H9 (cell line): ENCODE results near the gene AK9. TPM values are rescaled to one million over a fixed set of nuclear protein-coding genes. Genes with fewer than 3 reads are reported as not detected.

ENCODE experiments used
- DNase-seq: peaks from one replicate; pipeline ENCODE4 v3.0.0-alpha.2; 2017
- H2AFZ ChIP-seq: one replicate; pipeline ENCODE4 v1.6.1; 2013; ENCODE audit warnings: mild to moderate bottlenecking, low read length, control low read depth, moderate library complexity
- H2AK5ac ChIP-seq: 2 replicates; pipeline ENCODE4 v1.6.1; 2013; ENCODE audit warnings: low read length, control low read depth, mixed read lengths; ENCODE audit not compliant: insufficient read length
- H2BK120ac ChIP-seq: one replicate; pipeline ENCODE4 v1.6.1; 2013; ENCODE audit warnings: low read depth, mild to moderate bottlenecking, low read length, control low read depth, inconsistent platforms; ENCODE audit not compliant: poor library complexity, severe bottlenecking
- H2BK12ac ChIP-seq: 2 replicates; pipeline ENCODE4 v1.6.1; 2013; ENCODE audit warnings: low read length, control low read depth, mixed read lengths, low read depth; ENCODE audit not compliant: insufficient read length
- H2BK15ac ChIP-seq: 2 replicates; pipeline ENCODE4 v1.6.1; 2013; ENCODE audit warnings: low read depth, low read length, control low read depth
- H2BK20ac ChIP-seq: one replicate; pipeline ENCODE4 v1.6.1; 2013; ENCODE audit warnings: low read depth, mild to moderate bottlenecking, low read length, control low read depth, inconsistent platforms; ENCODE audit not compliant: poor library complexity, severe bottlenecking
- H2BK5ac ChIP-seq: 2 replicates; pipeline ENCODE4 v1.6.1; 2013; ENCODE audit warnings: low read length, control low read depth, mixed read lengths; ENCODE audit not compliant: insufficient read length
- H3K14ac ChIP-seq: 2 replicates; pipeline ENCODE4 v1.6.1; 2013; ENCODE audit warnings: low read length, control low read depth; ENCODE audit not compliant: insufficient read depth
- H3K18ac ChIP-seq: 2 replicates; pipeline ENCODE4 v1.6.1; 2013; ENCODE audit warnings: low read depth, mild to moderate bottlenecking, mixed read lengths, low read length, control low read depth; ENCODE audit not compliant: insufficient read length
- H3K23ac ChIP-seq: 2 replicates; pipeline ENCODE4 v1.6.1; 2013; ENCODE audit warnings: low read length, control low read depth, mixed read lengths, low read depth; ENCODE audit not compliant: insufficient read length
- H3K23me2 ChIP-seq: 2 replicates; pipeline ENCODE4 v1.6.1; 2013; ENCODE audit warnings: low read depth, mild to moderate bottlenecking, mixed read lengths, low read length, control low read depth; ENCODE audit not compliant: insufficient read length, poor library complexity, severe bottlenecking
- H3K27ac ChIP-seq: 2 replicates; pipeline ENCODE4 v1.5.1; 2013; ENCODE audit warnings: low read length, control low read depth, mixed read lengths, low read depth; ENCODE audit not compliant: insufficient read length
- H3K27me3 ChIP-seq: 2 replicates; pipeline ENCODE4 v1.6.1; 2013; ENCODE audit warnings: low read length, control low read depth, inconsistent platforms; ENCODE audit not compliant: insufficient read depth
- H3K4ac ChIP-seq: 2 replicates; pipeline ENCODE4 v1.6.1; 2013; ENCODE audit warnings: low read depth, mild to moderate bottlenecking, control low read depth, inconsistent platforms, low read length, moderate library complexity
- H3K4me1 ChIP-seq: 2 replicates; pipeline ENCODE4 v1.6.1; 2013; ENCODE audit warnings: low read length, control low read depth, inconsistent platforms; ENCODE audit not compliant: insufficient read depth
- H3K4me2 ChIP-seq: 2 replicates; pipeline ENCODE4 v1.6.1; 2013; ENCODE audit warnings: low read length, control low read depth, mixed read lengths; ENCODE audit not compliant: insufficient read length, insufficient read depth
- H3K56ac ChIP-seq: 2 replicates; pipeline ENCODE4 v1.6.1; 2013; ENCODE audit warnings: low read depth, mild to moderate bottlenecking, mixed read lengths, low read length, control low read depth; ENCODE audit not compliant: insufficient read length
- H3K79me1 ChIP-seq: 2 replicates; pipeline ENCODE4 v1.6.1; 2013; ENCODE audit warnings: low read depth, mild to moderate bottlenecking, moderate library complexity, low read length, control low read depth, inconsistent platforms; ENCODE audit not compliant: insufficient read depth, poor library complexity, severe bottlenecking
- H3K79me2 ChIP-seq: 2 replicates; pipeline ENCODE4 v1.6.1; 2013; ENCODE audit warnings: low read length, control low read depth, inconsistent platforms; ENCODE audit not compliant: insufficient read depth
- H3K9ac ChIP-seq: 2 replicates; pipeline ENCODE4 v1.6.1; 2013; ENCODE audit warnings: low read length, control low read depth, mixed read lengths; ENCODE audit not compliant: insufficient read length; ENCODE audit errors: extremely low read depth
- H3K9me3 ChIP-seq: one replicate; pipeline ENCODE4 v1.6.1; 2013; ENCODE audit warnings: low read depth, low read length, inconsistent platforms; ENCODE audit not compliant: control insufficient read depth
- H3T11ph ChIP-seq: one replicate; pipeline ENCODE4 v1.6.1; 2013; ENCODE audit warnings: mild to moderate bottlenecking, low read length, control low read depth, inconsistent platforms
- H4K20me1 ChIP-seq: one replicate; pipeline ENCODE4 v1.6.1; 2013; ENCODE audit not compliant: control insufficient read depth, insufficient read length, insufficient read depth
- H4K5ac ChIP-seq: 2 replicates; pipeline ENCODE4 v1.6.1; 2013; ENCODE audit warnings: low read depth, mild to moderate bottlenecking, mixed read lengths, low read length, control low read depth; ENCODE audit not compliant: insufficient read length
- H4K8ac ChIP-seq: replicated peaks from 2 replicates; pipeline ENCODE4 v1.6.1; 2013; ENCODE audit warnings: low read length, control low read depth, mixed read lengths, low read depth; ENCODE audit not compliant: insufficient read length
- H4K91ac ChIP-seq: 2 replicates; pipeline ENCODE4 v1.6.1; 2013; ENCODE audit warnings: low read depth, mild to moderate bottlenecking, moderate library complexity, mixed read lengths, low read length, control low read depth; ENCODE audit not compliant: insufficient read length
- H3K27ac Mint-ChIP-seq, 3 experiments: 2 replicates in 2 of 3; 3 replicates in 1 of 3; pipeline ENCODE4 v1.8.0; 2020 to 2021; ENCODE audit warnings: mixed read lengths in 3 of 3, mild to moderate bottlenecking in 1 of 3, moderate library complexity in 1 of 3
- H3K27me3 Mint-ChIP-seq: 2 replicates; pipeline ENCODE4 v1.8.0; 2021; ENCODE audit warnings: low read depth, mild to moderate bottlenecking, moderate library complexity, mixed read lengths
- H3K36me3 Mint-ChIP-seq, 3 experiments: 2 replicates in 2 of 3; 3 replicates in 1 of 3; pipeline ENCODE4 v1.8.0; 2020 to 2021; ENCODE audit warnings: low read depth in 3 of 3, mixed read lengths in 3 of 3; ENCODE audit not compliant: insufficient read depth in 1 of 3
- H3K4me1 Mint-ChIP-seq, 2 experiments: 2 replicates each; pipeline ENCODE4 v1.8.0; 2020; ENCODE audit warnings: mixed read lengths in 2 of 2
- H3K4me3 Mint-ChIP-seq, 2 experiments: 2 replicates in 1 of 2; 3 replicates in 1 of 2; pipeline ENCODE4 v1.8.0; 2020 to 2021; ENCODE audit warnings: mild to moderate bottlenecking in 2 of 2, mixed read lengths in 2 of 2, moderate library complexity in 1 of 2
- H3K9me3 Mint-ChIP-seq, 2 experiments: 2 replicates in 1 of 2; 3 replicates in 1 of 2; pipeline ENCODE4 v1.8.0; 2020; ENCODE audit warnings: mild to moderate bottlenecking in 2 of 2, mixed read lengths in 2 of 2, moderate library complexity in 1 of 2
- CTCF ChIP-seq: fragments of 200-600 bp; sonication (generic); conservative IDR thresholded peaks from 3 replicates; pipeline ENCODE4 v1.8.0; 2021; ENCODE audit warnings: antibody characterized with exemption, mild to moderate bottlenecking
- WGBS: extraction: QIAGEN DNeasy Blood & Tissue Kit; methylation state at CpG from one replicate; pipeline ENCODE4 v1.1.7; 2013; ENCODE audit warnings: missing lambda C conversion rate, low lambda C conversion rate, mixed read lengths; ENCODE audit not compliant: insufficient read length; ENCODE audit errors: extremely low coverage; 5-methylcytosine and 5-hydroxymethylcytosine counted together
- total RNA-seq: library from RNA; stranded (reverse); gene quantifications from 2 replicates; pipeline ENCODE4 v1.2.1, GENCODE V29; 2021

Gene AK9
- total RNA-seq, 1 experiment from 2014 or later, result 2.3 TPM

GRCh38 chr6:109561844-109562243, 129.2 kb downstream of the AK9 start:
- H3K4ac ChIP-seq, result no peak overlapping the region
- H3K36me3 Mint-ChIP-seq, result no peaks in the 10 kb centered on the region
- H3K9ac ChIP-seq, result no peak overlapping the region
- H4K8ac ChIP-seq, result no peak overlapping the region
- H3K27ac Mint-ChIP-seq, result no peak overlapping the region
- no peak overlapping the region for H2BK15ac ChIP-seq
- H3K9me3 Mint-ChIP-seq, result peaks cover 3 to 4% of the 10 kb centered on the region in 2 experiments; a peak in 3 of 5 replicates
- H3K56ac ChIP-seq, result no peak overlapping the region
- no peaks in the 10 kb centered on the region for H3K23me2 ChIP-seq
- no peak overlapping the region for H3K14ac ChIP-seq
- H3K4me1 Mint-ChIP-seq, result no peaks in the 10 kb centered on the region
- H3K27me3 ChIP-seq, result no peaks in the 10 kb centered on the region
- no peak overlapping the region for H2BK20ac ChIP-seq
- WGBS, result no CpG with 5 or more reads among the region's 1 CpG
- H2BK120ac ChIP-seq, result no peak overlapping the region
- H2BK5ac ChIP-seq, result no peak overlapping the region
- no peaks in the 10 kb centered on the region for H3K9me3 ChIP-seq
- no peaks in the 10 kb centered on the region for H3K79me1 ChIP-seq
- H3T11ph ChIP-seq, result no peak overlapping the region
- H3K4me3 Mint-ChIP-seq, result no peak overlapping the region
- no peak overlapping the region for H3K27ac ChIP-seq
- H3K27me3 Mint-ChIP-seq, result no peaks in the 10 kb centered on the region; the same call in 1 of the 2 replicates
- DNase-seq, result no peak
- H4K91ac ChIP-seq, result no peak overlapping the region
- no peak overlapping the region for H3K23ac ChIP-seq
- no peaks in the 10 kb centered on the region for H3K4me1 ChIP-seq
- no peak for TF ChIP-seq CTCF
- H2AK5ac ChIP-seq, result no peak overlapping the region
- no peak overlapping the region for H2AFZ ChIP-seq
- no peaks in the 10 kb centered on the region for H3K79me2 ChIP-seq
- H3K18ac ChIP-seq, result no peak overlapping the region
- H2BK12ac ChIP-seq, result no peak overlapping the region
- H4K5ac ChIP-seq, result no peak overlapping the region
- H4K20me1 ChIP-seq, result no peaks in the 10 kb centered on the region
- H3K4me2 ChIP-seq, result no peak overlapping the region
